H9 (cell line): ENCODE results near the gene AMOTL1. TPM values are rescaled to one million over a fixed set of nuclear protein-coding genes. Genes with fewer than 3 reads are reported as not detected.

Experiments used
- DNase-seq: peaks from one replicate; pipeline ENCODE4 v3.0.0-alpha.2; 2017
- H2AFZ ChIP-seq: one replicate; pipeline ENCODE4 v1.6.1; 2013; ENCODE audit warnings: mild to moderate bottlenecking, low read length, control low read depth, moderate library complexity
- H2AK5ac ChIP-seq: 2 replicates; pipeline ENCODE4 v1.6.1; 2013; ENCODE audit warnings: low read length, control low read depth, mixed read lengths; ENCODE audit not compliant: insufficient read length
- H2BK120ac ChIP-seq: one replicate; pipeline ENCODE4 v1.6.1; 2013; ENCODE audit warnings: low read depth, mild to moderate bottlenecking, low read length, control low read depth, inconsistent platforms; ENCODE audit not compliant: poor library complexity, severe bottlenecking
- H2BK12ac ChIP-seq: 2 replicates; pipeline ENCODE4 v1.6.1; 2013; ENCODE audit warnings: low read length, control low read depth, mixed read lengths, low read depth; ENCODE audit not compliant: insufficient read length
- H2BK15ac ChIP-seq: 2 replicates; pipeline ENCODE4 v1.6.1; 2013; ENCODE audit warnings: low read depth, low read length, control low read depth
- H2BK20ac ChIP-seq: one replicate; pipeline ENCODE4 v1.6.1; 2013; ENCODE audit warnings: low read depth, mild to moderate bottlenecking, low read length, control low read depth, inconsistent platforms; ENCODE audit not compliant: poor library complexity, severe bottlenecking
- H2BK5ac ChIP-seq: 2 replicates; pipeline ENCODE4 v1.6.1; 2013; ENCODE audit warnings: low read length, control low read depth, mixed read lengths; ENCODE audit not compliant: insufficient read length
- H3K14ac ChIP-seq: 2 replicates; pipeline ENCODE4 v1.6.1; 2013; ENCODE audit warnings: low read length, control low read depth; ENCODE audit not compliant: insufficient read depth
- H3K18ac ChIP-seq: 2 replicates; pipeline ENCODE4 v1.6.1; 2013; ENCODE audit warnings: low read depth, mild to moderate bottlenecking, mixed read lengths, low read length, control low read depth; ENCODE audit not compliant: insufficient read length
- H3K23ac ChIP-seq: 2 replicates; pipeline ENCODE4 v1.6.1; 2013; ENCODE audit warnings: low read length, control low read depth, mixed read lengths, low read depth; ENCODE audit not compliant: insufficient read length
- H3K23me2 ChIP-seq: 2 replicates; pipeline ENCODE4 v1.6.1; 2013; ENCODE audit warnings: low read depth, mild to moderate bottlenecking, mixed read lengths, low read length, control low read depth; ENCODE audit not compliant: insufficient read length, poor library complexity, severe bottlenecking
- H3K27ac ChIP-seq: 2 replicates; pipeline ENCODE4 v1.5.1; 2013; ENCODE audit warnings: low read length, control low read depth, mixed read lengths, low read depth; ENCODE audit not compliant: insufficient read length
- H3K27me3 ChIP-seq: 2 replicates; pipeline ENCODE4 v1.6.1; 2013; ENCODE audit warnings: low read length, control low read depth, inconsistent platforms; ENCODE audit not compliant: insufficient read depth
- H3K4ac ChIP-seq: 2 replicates; pipeline ENCODE4 v1.6.1; 2013; ENCODE audit warnings: low read depth, mild to moderate bottlenecking, control low read depth, inconsistent platforms, low read length, moderate library complexity
- H3K4me1 ChIP-seq: 2 replicates; pipeline ENCODE4 v1.6.1; 2013; ENCODE audit warnings: low read length, control low read depth, inconsistent platforms; ENCODE audit not compliant: insufficient read depth
- H3K4me2 ChIP-seq: 2 replicates; pipeline ENCODE4 v1.6.1; 2013; ENCODE audit warnings: low read length, control low read depth, mixed read lengths; ENCODE audit not compliant: insufficient read length, insufficient read depth
- H3K56ac ChIP-seq: 2 replicates; pipeline ENCODE4 v1.6.1; 2013; ENCODE audit warnings: low read depth, mild to moderate bottlenecking, mixed read lengths, low read length, control low read depth; ENCODE audit not compliant: insufficient read length
- H3K79me1 ChIP-seq: 2 replicates; pipeline ENCODE4 v1.6.1; 2013; ENCODE audit warnings: low read depth, mild to moderate bottlenecking, moderate library complexity, low read length, control low read depth, inconsistent platforms; ENCODE audit not compliant: insufficient read depth, poor library complexity, severe bottlenecking
- H3K79me2 ChIP-seq: 2 replicates; pipeline ENCODE4 v1.6.1; 2013; ENCODE audit warnings: low read length, control low read depth, inconsistent platforms; ENCODE audit not compliant: insufficient read depth
- H3K9ac ChIP-seq: 2 replicates; pipeline ENCODE4 v1.6.1; 2013; ENCODE audit warnings: low read length, control low read depth, mixed read lengths; ENCODE audit not compliant: insufficient read length; ENCODE audit errors: extremely low read depth
- H3K9me3 ChIP-seq: one replicate; pipeline ENCODE4 v1.6.1; 2013; ENCODE audit warnings: low read depth, low read length, inconsistent platforms; ENCODE audit not compliant: control insufficient read depth
- H3T11ph ChIP-seq: one replicate; pipeline ENCODE4 v1.6.1; 2013; ENCODE audit warnings: mild to moderate bottlenecking, low read length, control low read depth, inconsistent platforms
- H4K20me1 ChIP-seq: one replicate; pipeline ENCODE4 v1.6.1; 2013; ENCODE audit not compliant: control insufficient read depth, insufficient read length, insufficient read depth
- H4K5ac ChIP-seq: 2 replicates; pipeline ENCODE4 v1.6.1; 2013; ENCODE audit warnings: low read depth, mild to moderate bottlenecking, mixed read lengths, low read length, control low read depth; ENCODE audit not compliant: insufficient read length
- H4K8ac ChIP-seq: replicated peaks from 2 replicates; pipeline ENCODE4 v1.6.1; 2013; ENCODE audit warnings: low read length, control low read depth, mixed read lengths, low read depth; ENCODE audit not compliant: insufficient read length
- H4K91ac ChIP-seq: 2 replicates; pipeline ENCODE4 v1.6.1; 2013; ENCODE audit warnings: low read depth, mild to moderate bottlenecking, moderate library complexity, mixed read lengths, low read length, control low read depth; ENCODE audit not compliant: insufficient read length
- H3K27ac Mint-ChIP-seq, 3 experiments: 2 replicates in 2 of 3; 3 replicates in 1 of 3; pipeline ENCODE4 v1.8.0; 2020 to 2021; ENCODE audit warnings: mixed read lengths in 3 of 3, mild to moderate bottlenecking in 1 of 3, moderate library complexity in 1 of 3
- H3K27me3 Mint-ChIP-seq: 2 replicates; pipeline ENCODE4 v1.8.0; 2021; ENCODE audit warnings: low read depth, mild to moderate bottlenecking, moderate library complexity, mixed read lengths
- H3K36me3 Mint-ChIP-seq, 3 experiments: 2 replicates in 2 of 3; 3 replicates in 1 of 3; pipeline ENCODE4 v1.8.0; 2020 to 2021; ENCODE audit warnings: low read depth in 3 of 3, mixed read lengths in 3 of 3; ENCODE audit not compliant: insufficient read depth in 1 of 3
- H3K4me1 Mint-ChIP-seq, 2 experiments: 2 replicates each; pipeline ENCODE4 v1.8.0; 2020; ENCODE audit warnings: mixed read lengths in 2 of 2
- H3K4me3 Mint-ChIP-seq, 2 experiments: 2 replicates in 1 of 2; 3 replicates in 1 of 2; pipeline ENCODE4 v1.8.0; 2020 to 2021; ENCODE audit warnings: mild to moderate bottlenecking in 2 of 2, mixed read lengths in 2 of 2, moderate library complexity in 1 of 2
- H3K9me3 Mint-ChIP-seq, 2 experiments: 2 replicates in 1 of 2; 3 replicates in 1 of 2; pipeline ENCODE4 v1.8.0; 2020; ENCODE audit warnings: mild to moderate bottlenecking in 2 of 2, mixed read lengths in 2 of 2, moderate library complexity in 1 of 2
- WGBS: extraction: QIAGEN DNeasy Blood & Tissue Kit; methylation state at CpG from one replicate; pipeline ENCODE4 v1.1.7; 2013; ENCODE audit warnings: missing lambda C conversion rate, low lambda C conversion rate, mixed read lengths; ENCODE audit not compliant: insufficient read length; ENCODE audit errors: extremely low coverage; 5-methylcytosine and 5-hydroxymethylcytosine counted together
- total RNA-seq: library from RNA; stranded (reverse); gene quantifications from 2 replicates; pipeline ENCODE4 v1.2.1, GENCODE V29; 2021
- TF ChIP-seq, protein P1 (sequence below): fragments of 200-600 bp; sonication (generic); conservative IDR thresholded peaks from 3 replicates; pipeline ENCODE4 v1.8.0; 2021; ENCODE audit warnings: antibody characterized with exemption, mild to moderate bottlenecking

The AMOTL1 gene
- total RNA-seq, 1 experiment from 2014 or later, result 18.5 TPM

DNA sequence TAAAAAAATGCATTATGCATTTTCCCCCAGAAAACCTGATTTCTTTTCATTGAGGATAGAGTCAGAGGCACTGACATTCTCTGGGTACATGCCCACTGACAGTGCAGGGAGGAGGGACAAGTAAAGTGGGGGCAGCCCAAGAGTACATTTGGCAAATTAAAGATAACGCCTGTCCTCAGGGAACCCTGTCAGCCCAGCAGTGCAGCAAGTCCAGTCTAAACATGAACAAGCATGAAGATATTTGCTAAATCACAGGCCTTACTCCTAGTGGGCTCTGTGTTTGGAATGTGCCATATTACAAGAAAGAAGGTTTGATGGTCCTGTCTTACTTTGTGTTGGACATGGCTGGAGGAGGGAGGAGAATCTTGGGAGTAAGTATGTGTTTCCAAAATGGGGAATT lies 37.9 kb downstream of the AMOTL1 start:
- Histone ChIP-seq H3K4me1 (no peaks in the 10 kb centered on the region; the same call in 1 of the 2 replicates), H3K9me3 (no peaks in the 10 kb centered on the region), H3K23ac (no peak overlapping the region), H3K14ac (no peak overlapping the region), H4K91ac (no peak overlapping the region), H2BK12ac (no peak overlapping the region), H3K27ac (no peak overlapping the region), H3T11ph (no peak overlapping the region), H4K20me1 (no peaks in the 10 kb centered on the region), H4K5ac (no peak overlapping the region), H3K23me2 (no peaks in the 10 kb centered on the region), H2BK15ac (no peak overlapping the region), H3K79me1 (peaks cover 3% of the 10 kb centered on the region), H3K4me2 (no peak overlapping the region), H2AK5ac (no peak overlapping the region), H2AFZ (no peak overlapping the region), H3K4ac (no peak overlapping the region), H2BK20ac (no peak overlapping the region), H3K79me2 (no peaks in the 10 kb centered on the region), H2BK120ac (no peak overlapping the region), H3K27me3 (no peaks in the 10 kb centered on the region), H3K56ac (no peak overlapping the region), H3K18ac (no peak overlapping the region), H4K8ac (no peak overlapping the region), H2BK5ac (no peak overlapping the region), H3K9ac (no peak overlapping the region)
- no peaks in the 10 kb centered on the region for H3K9me3 Mint-ChIP-seq
- H3K4me1 Mint-ChIP-seq, result peaks cover 5 to 12% of the 10 kb centered on the region in 2 experiments; a peak in 3 of 4 replicates
- peaks cover 10 to 29% (median 26%) of the 10 kb centered on the region in 3 experiments for H3K36me3 Mint-ChIP-seq
- WGBS, result no CpG with 5 or more reads among the region's 1 CpG
- no peak overlapping the region for H3K27ac Mint-ChIP-seq
- H3K4me3 Mint-ChIP-seq, result no peak overlapping the region
- TF ChIP-seq, protein P1, sequence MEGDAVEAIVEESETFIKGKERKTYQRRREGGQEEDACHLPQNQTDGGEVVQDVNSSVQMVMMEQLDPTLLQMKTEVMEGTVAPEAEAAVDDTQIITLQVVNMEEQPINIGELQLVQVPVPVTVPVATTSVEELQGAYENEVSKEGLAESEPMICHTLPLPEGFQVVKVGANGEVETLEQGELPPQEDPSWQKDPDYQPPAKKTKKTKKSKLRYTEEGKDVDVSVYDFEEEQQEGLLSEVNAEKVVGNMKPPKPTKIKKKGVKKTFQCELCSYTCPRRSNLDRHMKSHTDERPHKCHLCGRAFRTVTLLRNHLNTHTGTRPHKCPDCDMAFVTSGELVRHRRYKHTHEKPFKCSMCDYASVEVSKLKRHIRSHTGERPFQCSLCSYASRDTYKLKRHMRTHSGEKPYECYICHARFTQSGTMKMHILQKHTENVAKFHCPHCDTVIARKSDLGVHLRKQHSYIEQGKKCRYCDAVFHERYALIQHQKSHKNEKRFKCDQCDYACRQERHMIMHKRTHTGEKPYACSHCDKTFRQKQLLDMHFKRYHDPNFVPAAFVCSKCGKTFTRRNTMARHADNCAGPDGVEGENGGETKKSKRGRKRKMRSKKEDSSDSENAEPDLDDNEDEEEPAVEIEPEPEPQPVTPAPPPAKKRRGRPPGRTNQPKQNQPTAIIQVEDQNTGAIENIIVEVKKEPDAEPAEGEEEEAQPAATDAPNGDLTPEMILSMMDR, result no peak
- H3K27me3 Mint-ChIP-seq, result no peaks in the 10 kb centered on the region
- no peak for DNase-seq
